ENCODE results near the gene HUS1B. TPM values are rescaled to one million over a fixed set of nuclear protein-coding genes. Genes with fewer than 3 reads are reported as not detected.

HUS1B gene
- total and polyA plus RNA-seq, 4 donors: 0.31 to 3.0 (median 0.78) TPM

- DNase-seq (no peak), ATAC-seq (ENCODE audit: insufficient read depth, low FRiP score) (no peak)
- Histone ChIP-seq H3K9ac (ENCODE audit: insufficient read depth in 1 of 2, low read length in 2 of 2) (no peak overlapping the region), H3K27ac (ENCODE audit: low read depth in 1 of 2, low read length in 1 of 2) (no peak overlapping the region), H3K4me3 (no peak overlapping the region), H3K27me3 (ENCODE audit: control insufficient read depth in 3 of 3, insufficient read depth in 3 of 3, low read length in 2 of 3) (no peaks in the 10 kb centered on the region), H3K9me3 (ENCODE audit: control insufficient read depth in 4 of 4, insufficient read depth in 3 of 4, low read length in 3 of 4) (peaks cover 0 to 6% (median 0%) of the 10 kb centered on the region in 4 donors), H3K36me3 (ENCODE audit: control insufficient read depth in 4 of 4, insufficient read depth in 4 of 4, low read length in 4 of 4) (peaks cover 0 to 8% (median 3%) of the 10 kb centered on the region in 4 donors), H3K4me1 (ENCODE audit: control insufficient read depth in 5 of 5, insufficient read depth in 5 of 5, low read length in 5 of 5) (peaks cover 0 to 8% (median 4%) of the 10 kb centered on the region in 5 donors)
- TF ChIP-seq, protein P1, sequence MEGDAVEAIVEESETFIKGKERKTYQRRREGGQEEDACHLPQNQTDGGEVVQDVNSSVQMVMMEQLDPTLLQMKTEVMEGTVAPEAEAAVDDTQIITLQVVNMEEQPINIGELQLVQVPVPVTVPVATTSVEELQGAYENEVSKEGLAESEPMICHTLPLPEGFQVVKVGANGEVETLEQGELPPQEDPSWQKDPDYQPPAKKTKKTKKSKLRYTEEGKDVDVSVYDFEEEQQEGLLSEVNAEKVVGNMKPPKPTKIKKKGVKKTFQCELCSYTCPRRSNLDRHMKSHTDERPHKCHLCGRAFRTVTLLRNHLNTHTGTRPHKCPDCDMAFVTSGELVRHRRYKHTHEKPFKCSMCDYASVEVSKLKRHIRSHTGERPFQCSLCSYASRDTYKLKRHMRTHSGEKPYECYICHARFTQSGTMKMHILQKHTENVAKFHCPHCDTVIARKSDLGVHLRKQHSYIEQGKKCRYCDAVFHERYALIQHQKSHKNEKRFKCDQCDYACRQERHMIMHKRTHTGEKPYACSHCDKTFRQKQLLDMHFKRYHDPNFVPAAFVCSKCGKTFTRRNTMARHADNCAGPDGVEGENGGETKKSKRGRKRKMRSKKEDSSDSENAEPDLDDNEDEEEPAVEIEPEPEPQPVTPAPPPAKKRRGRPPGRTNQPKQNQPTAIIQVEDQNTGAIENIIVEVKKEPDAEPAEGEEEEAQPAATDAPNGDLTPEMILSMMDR (IDR thresholded peaks at IDR 0.05; ENCODE audit: control extremely low read depth, extremely low read depth): no peak
- 87 to 93% methylated on average over 4 of the region's 4 CpGs for WGBS, 2 donors
Measured at GRCh38 chr6:654136-654535, 2.8 kb downstream of the HUS1B start.

- Histone ChIP-seq H3K4me3 (no peak overlapping the region), H3K27ac (ENCODE audit: low read depth in 1 of 2, low read length in 1 of 2) (no peak overlapping the region), H3K9me3 (ENCODE audit: control insufficient read depth in 4 of 4, insufficient read depth in 3 of 4, low read length in 3 of 4) (peaks cover 0 to 6% (median 0%) of the 10 kb centered on the region in 4 donors), H3K27me3 (ENCODE audit: control insufficient read depth in 3 of 3, insufficient read depth in 3 of 3, low read length in 2 of 3) (no peaks in the 10 kb centered on the region), H3K9ac (ENCODE audit: insufficient read depth in 1 of 2, low read length in 2 of 2) (no peak overlapping the region), H3K4me1 (ENCODE audit: control insufficient read depth in 5 of 5, insufficient read depth in 5 of 5, low read length in 5 of 5) (peaks cover 0 to 8% (median 4%) of the 10 kb centered on the region in 5 donors), H3K36me3 (ENCODE audit: control insufficient read depth in 4 of 4, insufficient read depth in 4 of 4, low read length in 4 of 4) (peaks cover 0 to 8% (median 3%) of the 10 kb centered on the region in 4 donors)
- WGBS, 2 donors: 56 to 77% methylated on average over 3 of the region's 3 CpGs
- ATAC-seq (ENCODE audit: insufficient read depth, low FRiP score) (no peak), DNase-seq (peak in 1 of 3 donors; percentile 32)
- TF ChIP-seq, protein P1 (IDR thresholded peaks at IDR 0.05; ENCODE audit: control extremely low read depth, extremely low read depth): no peak
Measured at GRCh38 chr6:652865-653264, 4.0 kb downstream of the HUS1B start.

DNA sequence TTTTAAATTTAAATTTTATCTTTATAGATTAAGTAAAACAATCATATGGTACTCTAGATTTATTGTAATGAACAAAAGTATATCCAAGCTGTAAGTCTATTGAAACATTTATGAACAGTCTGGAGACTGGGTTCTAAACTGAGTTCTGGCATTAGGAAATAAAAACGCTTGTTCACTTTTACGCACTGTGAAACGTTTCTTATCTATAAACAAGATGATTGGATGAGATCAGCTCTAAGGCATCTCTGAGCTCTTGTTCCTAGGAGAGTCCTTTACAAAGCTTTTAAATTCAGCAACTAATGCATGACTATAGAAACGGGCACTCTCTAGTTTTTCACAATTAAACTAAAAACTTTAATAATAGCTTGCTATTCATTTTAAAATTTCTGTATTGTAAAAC lies 6.8 kb downstream of the HUS1B start:
- Histone ChIP-seq H3K4me3 (no peak overlapping the region), H3K27ac (ENCODE audit: low read depth in 1 of 2, low read length in 1 of 2) (no peak overlapping the region), H3K27me3 (ENCODE audit: control insufficient read depth in 3 of 3, insufficient read depth in 3 of 3, low read length in 2 of 3) (no peaks in the 10 kb centered on the region), H3K4me1 (ENCODE audit: control insufficient read depth in 5 of 5, insufficient read depth in 5 of 5, low read length in 5 of 5) (peaks cover 0 to 8% (median 0%) of the 10 kb centered on the region in 5 donors), H3K9me3 (ENCODE audit: control insufficient read depth in 4 of 4, insufficient read depth in 3 of 4, low read length in 3 of 4) (no peaks in the 10 kb centered on the region), H3K36me3 (ENCODE audit: control insufficient read depth in 4 of 4, insufficient read depth in 4 of 4, low read length in 4 of 4) (peaks cover 0 to 2% (median 0%) of the 10 kb centered on the region in 4 donors), H3K9ac (ENCODE audit: insufficient read depth in 1 of 2, low read length in 2 of 2) (no peak overlapping the region)
- no peak for ATAC-seq (ENCODE audit: insufficient read depth, low FRiP score)
- peak in 2 of 3 donors; percentile 24 to 25 for DNase-seq
- WGBS, 2 donors: 60 to 78% methylated on average over 4 of the region's 4 CpGs
- TF ChIP-seq, protein P1 (IDR thresholded peaks at IDR 0.05; ENCODE audit: control extremely low read depth, extremely low read depth): no peak

DNA sequence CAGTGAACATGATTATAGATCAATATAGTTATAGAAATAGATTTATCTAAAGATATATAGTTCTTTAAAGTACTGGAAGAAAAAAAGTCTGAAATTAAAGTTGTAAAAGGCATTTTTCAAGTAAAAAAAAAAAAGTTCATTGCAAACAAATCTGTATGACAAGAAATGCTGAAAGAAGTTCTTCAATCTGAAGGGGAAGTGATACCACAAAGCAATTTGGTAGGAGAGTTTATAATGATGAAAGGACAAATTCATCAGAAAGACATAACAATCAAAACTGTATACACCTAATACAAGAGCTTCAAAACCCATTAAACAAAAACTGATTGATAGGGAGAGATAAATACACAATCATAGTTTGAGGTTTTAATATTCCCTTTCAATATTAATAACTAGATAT lies 14.1 kb downstream of the HUS1B start:
- Histone ChIP-seq H3K4me1 (ENCODE audit: control insufficient read depth in 5 of 5, insufficient read depth in 5 of 5, low read length in 5 of 5) (no peaks in the 10 kb centered on the region), H3K27ac (ENCODE audit: low read depth in 1 of 2, low read length in 1 of 2) (no peak overlapping the region), H3K9ac (ENCODE audit: insufficient read depth in 1 of 2, low read length in 2 of 2) (no peak overlapping the region), H3K9me3 (ENCODE audit: control insufficient read depth in 4 of 4, insufficient read depth in 3 of 4, low read length in 3 of 4) (peaks cover 0 to 3% (median 0%) of the 10 kb centered on the region in 4 donors), H3K4me3 (no peak overlapping the region), H3K36me3 (ENCODE audit: control insufficient read depth in 4 of 4, insufficient read depth in 4 of 4, low read length in 4 of 4) (no peaks in the 10 kb centered on the region), H3K27me3 (ENCODE audit: control insufficient read depth in 3 of 3, insufficient read depth in 3 of 3, low read length in 2 of 3) (no peaks in the 10 kb centered on the region)
- TF ChIP-seq, protein P1 (IDR thresholded peaks at IDR 0.05; ENCODE audit: control extremely low read depth, extremely low read depth): no peak
- no peak for ATAC-seq (ENCODE audit: insufficient read depth, low FRiP score)
- DNase-seq: no peak

Measured in lung (tissue), 12 donors.